Measurements from ENCODE around the gene TCERG1L. TPM values are rescaled to one million over a fixed set of nuclear protein-coding genes. Genes with fewer than 3 reads are reported as not detected.

TCERG1L gene
- total RNA-seq, 2 donors from 2014 or later, result 1.6 to 4.5 TPM

DNA sequence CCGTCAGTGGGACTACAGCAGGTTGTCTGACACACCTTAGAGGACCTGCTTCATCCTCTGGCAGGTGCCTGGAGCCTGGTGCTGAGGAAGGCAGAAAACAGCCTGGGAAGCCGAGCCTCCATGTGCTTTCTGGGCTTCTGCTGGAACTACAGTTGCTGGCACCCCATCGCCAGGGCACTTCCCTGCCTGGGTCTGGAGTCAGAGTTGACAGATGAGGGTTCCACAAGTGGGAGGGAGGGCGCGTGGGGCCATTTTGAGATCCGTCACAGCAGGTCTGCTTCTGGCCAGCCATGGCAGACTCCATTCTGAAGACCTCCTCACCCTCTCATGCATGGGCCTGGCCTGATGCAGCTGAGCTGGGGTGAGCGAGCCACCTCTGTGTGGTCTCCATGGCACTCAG is 33.2 kb upstream of the TCERG1L start:
- Mint-ChIP-seq H3K36me3 (ENCODE audit: low read depth) (no peaks in the 10 kb centered on the region), H3K27ac (no peak overlapping the region), H3K4me3 (no peak overlapping the region), H3K27me3 (ENCODE audit: insufficient read depth) (no peaks in the 10 kb centered on the region), H3K9me3 (no peaks in the 10 kb centered on the region), H3K4me1 (no peaks in the 10 kb centered on the region)
- Histone ChIP-seq H3K9me3 (ENCODE audit: control insufficient read depth, low read length) (no peaks in the 10 kb centered on the region), H3K4me3 (ENCODE audit: low read length) (no peak overlapping the region), H3K9ac (ENCODE audit: extremely low read depth, low read length, poor library complexity, severe bottlenecking) (no peak overlapping the region), H3K27ac (ENCODE audit: low read depth, low read length) (no peak overlapping the region), H3K4me1 (ENCODE audit: control insufficient read depth, insufficient read depth, low read length) (no peaks in the 10 kb centered on the region), H3K27me3 (ENCODE audit: control insufficient read depth, insufficient read depth, low read length, poor library complexity, severe bottlenecking) (no peaks in the 10 kb centered on the region), H3K36me3 (ENCODE audit: control insufficient read depth, insufficient read depth, low read length) (no peaks in the 10 kb centered on the region)
- 87 to 91% methylated on average over 4 to 7 of the region's 7 CpGs for WGBS, 2 experiments (ENCODE audit: insufficient coverage in 1 of 2, insufficient read length in 1 of 2)
- TF ChIP-seq, protein P1, sequence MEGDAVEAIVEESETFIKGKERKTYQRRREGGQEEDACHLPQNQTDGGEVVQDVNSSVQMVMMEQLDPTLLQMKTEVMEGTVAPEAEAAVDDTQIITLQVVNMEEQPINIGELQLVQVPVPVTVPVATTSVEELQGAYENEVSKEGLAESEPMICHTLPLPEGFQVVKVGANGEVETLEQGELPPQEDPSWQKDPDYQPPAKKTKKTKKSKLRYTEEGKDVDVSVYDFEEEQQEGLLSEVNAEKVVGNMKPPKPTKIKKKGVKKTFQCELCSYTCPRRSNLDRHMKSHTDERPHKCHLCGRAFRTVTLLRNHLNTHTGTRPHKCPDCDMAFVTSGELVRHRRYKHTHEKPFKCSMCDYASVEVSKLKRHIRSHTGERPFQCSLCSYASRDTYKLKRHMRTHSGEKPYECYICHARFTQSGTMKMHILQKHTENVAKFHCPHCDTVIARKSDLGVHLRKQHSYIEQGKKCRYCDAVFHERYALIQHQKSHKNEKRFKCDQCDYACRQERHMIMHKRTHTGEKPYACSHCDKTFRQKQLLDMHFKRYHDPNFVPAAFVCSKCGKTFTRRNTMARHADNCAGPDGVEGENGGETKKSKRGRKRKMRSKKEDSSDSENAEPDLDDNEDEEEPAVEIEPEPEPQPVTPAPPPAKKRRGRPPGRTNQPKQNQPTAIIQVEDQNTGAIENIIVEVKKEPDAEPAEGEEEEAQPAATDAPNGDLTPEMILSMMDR (conservative IDR thresholded peaks at IDR 0.05), result no peak
- no peak for DNase-seq

- Histone ChIP-seq H3K4me1 (ENCODE audit: control insufficient read depth, insufficient read depth, low read length) (no peaks in the 10 kb centered on the region), H3K36me3 (ENCODE audit: control insufficient read depth, insufficient read depth, low read length) (no peaks in the 10 kb centered on the region), H3K9ac (ENCODE audit: extremely low read depth, low read length, poor library complexity, severe bottlenecking) (no peak overlapping the region), H3K9me3 (ENCODE audit: control insufficient read depth, low read length) (no peaks in the 10 kb centered on the region), H3K27me3 (ENCODE audit: control insufficient read depth, insufficient read depth, low read length, poor library complexity, severe bottlenecking) (no peaks in the 10 kb centered on the region), H3K27ac (ENCODE audit: low read depth, low read length) (no peak overlapping the region), H3K4me3 (ENCODE audit: low read length) (no peak overlapping the region)
- TF ChIP-seq, protein P1 (conservative IDR thresholded peaks at IDR 0.05), result no peak
- WGBS, 2 experiments (ENCODE audit: insufficient coverage in 1 of 2, insufficient read length in 1 of 2), result 85 to 92% methylated on average over 3 to 5 of the region's 5 CpGs
- H3K27me3 Mint-ChIP-seq (ENCODE audit: insufficient read depth), result no peaks in the 10 kb centered on the region
- no peaks in the 10 kb centered on the region for H3K4me1 Mint-ChIP-seq
- DNase-seq, result no peak
- H3K4me3 Mint-ChIP-seq, result no peak overlapping the region
- H3K9me3 Mint-ChIP-seq, result peaks cover 7% of the 10 kb centered on the region
- H3K27ac Mint-ChIP-seq, result no peak overlapping the region
- H3K36me3 Mint-ChIP-seq (ENCODE audit: low read depth), result no peaks in the 10 kb centered on the region
Observed at GRCh38 chr10:131337741-131338140, 26.2 kb upstream of the TCERG1L start.

- Histone ChIP-seq H3K27ac (ENCODE audit: low read depth, low read length) (no peak overlapping the region), H3K9me3 (ENCODE audit: control insufficient read depth, low read length) (no peaks in the 10 kb centered on the region), H3K4me1 (ENCODE audit: control insufficient read depth, insufficient read depth, low read length) (no peaks in the 10 kb centered on the region), H3K27me3 (ENCODE audit: control insufficient read depth, insufficient read depth, low read length, poor library complexity, severe bottlenecking) (no peaks in the 10 kb centered on the region), H3K4me3 (ENCODE audit: low read length) (no peak overlapping the region), H3K9ac (ENCODE audit: extremely low read depth, low read length, poor library complexity, severe bottlenecking) (no peak overlapping the region), H3K36me3 (ENCODE audit: control insufficient read depth, insufficient read depth, low read length) (no peaks in the 10 kb centered on the region)
- no peaks in the 10 kb centered on the region for H3K4me1 Mint-ChIP-seq
- H3K4me3 Mint-ChIP-seq, result no peak overlapping the region
- H3K36me3 Mint-ChIP-seq (ENCODE audit: low read depth), result no peaks in the 10 kb centered on the region
- H3K9me3 Mint-ChIP-seq, result no peaks in the 10 kb centered on the region
- TF ChIP-seq, protein P1 (conservative IDR thresholded peaks at IDR 0.05), result no peak
- H3K27ac Mint-ChIP-seq, result no peak overlapping the region
- no peaks in the 10 kb centered on the region for H3K27me3 Mint-ChIP-seq (ENCODE audit: insufficient read depth)
- DNase-seq, result no peak
Observed at GRCh38 chr10:131332821-131333220, 21.3 kb upstream of the TCERG1L start.

All from endodermal cell (in vitro differentiated cells).